Erythroblast (primary cell): ENCODE measurements around the gene EME2.

Experiments used
- GATA1 ChIP-seq: IDR thresholded peaks from 2 replicates; pipeline ENCODE4 v1.6.1; 2011; ENCODE audit warnings: low read depth, mild to moderate bottlenecking, control low read depth, low read length, moderate library complexity
- POLR2A ChIP-seq: IDR thresholded peaks from 2 replicates; pipeline ENCODE4 v1.6.1; 2011; ENCODE audit warnings: mild to moderate bottlenecking, low read length

GRCh38 chr16:1761751-1762150, 10.9 kb upstream of the EME2 start:
- TF ChIP-seq POLR2A, result no peak
- no peak for TF ChIP-seq GATA1
